ENCODE results near the gene ACY1.

DNA sequence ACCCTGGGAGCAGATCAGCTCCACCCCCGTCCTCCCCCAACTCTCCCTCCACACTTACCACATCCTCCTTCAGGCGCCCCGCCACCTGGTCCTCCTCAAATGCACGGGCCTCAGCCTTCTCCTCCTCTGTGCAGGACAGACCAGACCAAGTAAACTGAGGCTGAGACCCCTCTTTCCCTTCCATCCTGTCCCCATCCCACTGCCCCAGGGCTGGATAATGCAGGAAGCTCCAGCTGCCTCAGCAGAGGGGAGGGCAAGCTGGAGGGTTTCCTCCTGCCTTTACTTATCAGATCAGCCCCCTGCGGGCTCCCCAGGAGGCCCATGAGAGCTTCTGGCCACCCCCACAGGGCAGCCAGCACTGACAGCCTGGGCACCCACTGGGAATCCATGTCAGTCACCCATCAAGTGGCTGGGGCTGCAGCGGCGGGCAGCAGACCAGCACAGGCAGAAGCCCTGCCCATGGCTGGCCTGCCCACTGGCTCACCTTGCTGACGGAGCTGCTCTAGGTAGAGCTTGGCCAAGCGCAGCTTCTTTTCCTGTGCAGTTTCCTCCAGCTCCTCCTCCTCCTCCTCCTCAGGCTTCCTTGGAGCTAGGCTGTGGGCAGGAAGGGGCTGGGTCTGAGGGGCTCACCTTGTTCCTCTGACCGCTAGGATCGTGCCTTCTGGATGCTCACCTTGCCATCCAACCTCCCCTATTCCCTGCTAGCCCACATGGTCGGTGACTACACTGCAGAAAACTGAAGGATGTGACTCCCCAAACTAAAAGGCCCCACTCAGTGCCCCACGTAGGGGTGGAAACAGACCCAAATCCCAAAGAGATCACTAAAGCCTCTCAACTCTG, 45.5 kb upstream of the ACY1 start:
- TF ChIP-seq, protein P1, sequence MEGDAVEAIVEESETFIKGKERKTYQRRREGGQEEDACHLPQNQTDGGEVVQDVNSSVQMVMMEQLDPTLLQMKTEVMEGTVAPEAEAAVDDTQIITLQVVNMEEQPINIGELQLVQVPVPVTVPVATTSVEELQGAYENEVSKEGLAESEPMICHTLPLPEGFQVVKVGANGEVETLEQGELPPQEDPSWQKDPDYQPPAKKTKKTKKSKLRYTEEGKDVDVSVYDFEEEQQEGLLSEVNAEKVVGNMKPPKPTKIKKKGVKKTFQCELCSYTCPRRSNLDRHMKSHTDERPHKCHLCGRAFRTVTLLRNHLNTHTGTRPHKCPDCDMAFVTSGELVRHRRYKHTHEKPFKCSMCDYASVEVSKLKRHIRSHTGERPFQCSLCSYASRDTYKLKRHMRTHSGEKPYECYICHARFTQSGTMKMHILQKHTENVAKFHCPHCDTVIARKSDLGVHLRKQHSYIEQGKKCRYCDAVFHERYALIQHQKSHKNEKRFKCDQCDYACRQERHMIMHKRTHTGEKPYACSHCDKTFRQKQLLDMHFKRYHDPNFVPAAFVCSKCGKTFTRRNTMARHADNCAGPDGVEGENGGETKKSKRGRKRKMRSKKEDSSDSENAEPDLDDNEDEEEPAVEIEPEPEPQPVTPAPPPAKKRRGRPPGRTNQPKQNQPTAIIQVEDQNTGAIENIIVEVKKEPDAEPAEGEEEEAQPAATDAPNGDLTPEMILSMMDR (optimal IDR thresholded peaks at IDR 0.05 in 1 of 3, IDR thresholded peaks at IDR 0.05 in 1 of 3, conservative IDR thresholded peaks at IDR 0.05 in 1 of 3; ENCODE audit: extremely low read depth in 1 of 3, insufficient read depth in 2 of 3, low read length in 3 of 3), result no peak
- TF ChIP-seq EZH2 (IDR thresholded peaks at IDR 0.05; ENCODE audit: low read length), result no peak
